Ectodermal cell (in vitro differentiated cells): Measurements from ENCODE around the gene SLC25A24.
"Not testable (repeated sequence)": the region's sequence is repeated elsewhere in the genome, so short reads cannot be mapped to it uniquely, and the experiment has no call there.

Experiments
- H3K27ac ChIP-seq: 2 replicates; pipeline ENCODE4 v1.7.0; 2013; ENCODE audit warnings: mild to moderate bottlenecking, low read depth, low read length; ENCODE audit not compliant: insufficient read depth, poor library complexity, severe bottlenecking
- H3K27me3 ChIP-seq: 2 replicates; pipeline ENCODE4 v1.7.0; 2013; ENCODE audit warnings: mild to moderate bottlenecking, low read length; ENCODE audit not compliant: insufficient read depth, control insufficient read depth, poor library complexity, severe bottlenecking
- H3K36me3 ChIP-seq: one replicate; pipeline ENCODE4 v1.7.0; 2013; ENCODE audit warnings: low read length; ENCODE audit not compliant: control insufficient read depth, insufficient read depth
- H3K4me1 ChIP-seq: one replicate; pipeline ENCODE4 v1.7.0; 2013; ENCODE audit warnings: low read length; ENCODE audit not compliant: control insufficient read depth, insufficient read depth
- H3K4me3 ChIP-seq: 2 replicates; pipeline ENCODE4 v1.7.0; 2013; ENCODE audit warnings: low read depth, low read length, control low read depth; ENCODE audit not compliant: insufficient read depth
- H3K9me3 ChIP-seq: 2 replicates; pipeline ENCODE4 v1.7.0; 2013; ENCODE audit warnings: mild to moderate bottlenecking, low read length, moderate library complexity; ENCODE audit not compliant: control insufficient read depth
- WGBS, 2 experiments: methylation state at CpG; one replicate each; pipeline ENCODE4 v1.1.7; 2013; ENCODE audit warnings: missing lambda C conversion rate in 2 of 2; 5-methylcytosine and 5-hydroxymethylcytosine counted together

The SLC25A24 gene

GRCh38 chr1:108140936-108141335, 59.2 kb downstream of the SLC25A24 start:
- Histone ChIP-seq H3K27ac (no peak overlapping the region), H3K4me1 (no peaks in the 10 kb centered on the region), H3K4me3 (no peak overlapping the region), H3K27me3 (no peaks in the 10 kb centered on the region), H3K36me3 (peaks cover 21% of the 10 kb centered on the region), H3K9me3 (no peaks in the 10 kb centered on the region)
- WGBS, 2 experiments, result 83 to 88% methylated on average over 1 of the region's 1 CpG

DNA sequence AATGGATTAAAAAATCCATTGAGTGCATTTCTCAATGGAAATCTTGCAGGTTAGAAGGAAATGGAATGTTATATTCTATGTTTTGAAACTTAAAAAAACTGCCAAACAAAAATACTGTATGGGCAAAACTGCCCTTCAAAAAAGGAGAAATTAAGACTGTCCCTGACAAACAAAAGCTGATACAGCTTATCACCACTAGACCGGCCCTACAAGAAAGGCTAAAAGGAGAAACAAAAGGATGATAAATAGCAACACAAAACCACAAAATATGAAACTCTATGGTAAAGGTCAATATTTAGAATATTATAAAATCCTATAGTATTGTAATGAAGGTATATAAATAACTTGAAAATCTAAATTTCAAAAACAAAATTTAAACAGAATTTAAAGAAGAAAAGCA, 60.0 kb downstream of the SLC25A24 start:
- no CpG with 5 or more reads among the region's 1 CpG for WGBS, 2 experiments
- peaks cover 21% of the 10 kb centered on the region for H3K36me3 ChIP-seq

GRCh38 chr1:108139555-108139954, 60.6 kb downstream of the SLC25A24 start:
- H3K27ac ChIP-seq, H3K4me3 ChIP-seq, H3K27me3 ChIP-seq, H3K9me3 ChIP-seq, H3K4me1 ChIP-seq: not testable (repeated sequence)
- peaks cover 21% of the 10 kb centered on the region for H3K36me3 ChIP-seq
- 89 to 94% methylated on average over 7 to 8 of the region's 8 CpGs for WGBS, 2 experiments

More for the DNA sequence above, 60.0 kb downstream of the SLC25A24 start:
- H3K4me1 ChIP-seq, result no peaks in the 10 kb centered on the region
- no peaks in the 10 kb centered on the region for H3K9me3 ChIP-seq
- no peak overlapping the region for H3K4me3 ChIP-seq
- H3K27me3 ChIP-seq, result no peaks in the 10 kb centered on the region
- H3K27ac ChIP-seq, result no peak overlapping the region

DNA sequence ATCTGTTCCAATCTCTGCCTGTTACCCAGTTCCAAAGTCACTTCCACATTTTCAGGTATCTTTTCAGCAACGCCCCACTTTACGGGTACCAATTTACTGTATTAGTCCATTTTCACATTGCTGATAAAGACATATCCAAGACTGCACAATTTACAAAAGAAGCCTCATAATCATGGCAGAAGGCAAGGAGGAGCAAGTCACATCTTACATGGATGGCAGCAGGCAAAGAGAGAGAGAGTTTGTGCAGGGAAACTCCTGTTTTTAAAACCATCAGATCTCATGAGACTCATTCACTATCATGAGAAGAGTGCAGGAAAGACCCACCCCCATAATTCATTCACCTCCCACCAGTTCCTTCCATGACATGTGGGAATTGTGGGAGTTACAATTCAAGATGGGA, 67.0 kb downstream of the SLC25A24 start:
- not testable (repeated sequence) for H3K27ac ChIP-seq, H3K4me1 ChIP-seq, H3K27me3 ChIP-seq, H3K9me3 ChIP-seq, H3K4me3 ChIP-seq
- 91 to 98% methylated on average over 2 of the region's 2 CpGs for WGBS, 2 experiments
- H3K36me3 ChIP-seq, result peaks cover 17% of the 10 kb centered on the region

DNA sequence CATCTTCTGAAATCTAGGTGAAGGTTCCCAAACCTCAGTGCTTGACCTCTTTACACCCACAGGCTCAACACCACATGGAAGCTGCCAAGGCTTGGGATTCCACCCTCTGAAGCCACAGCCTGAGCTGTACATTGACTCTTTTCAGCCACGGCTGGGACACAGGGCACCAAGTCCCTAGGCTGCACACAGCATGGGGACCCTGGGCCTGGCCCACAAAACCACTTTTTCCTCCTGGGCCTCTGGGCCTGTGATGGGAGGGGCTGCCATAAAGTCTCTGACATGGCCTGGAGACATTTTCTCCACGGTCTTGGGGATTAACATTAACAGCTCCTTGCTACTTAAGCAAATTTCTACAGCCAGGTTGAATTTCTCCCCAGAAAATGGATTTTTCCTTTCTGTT, 67.8 kb downstream of the SLC25A24 start:
- not testable (repeated sequence) for H3K9me3 ChIP-seq, H3K27ac ChIP-seq, H3K4me1 ChIP-seq, H3K27me3 ChIP-seq, H3K4me3 ChIP-seq
- H3K36me3 ChIP-seq, result peaks cover 17% of the 10 kb centered on the region
- 91 to 93% methylated on average over 2 of the region's 2 CpGs for WGBS, 2 experiments

GRCh38 chr1:108131281-108131680, 68.9 kb downstream of the SLC25A24 start:
- not testable (repeated sequence) for H3K4me1 ChIP-seq
- 95 to 100% methylated on average over 1 of the region's 1 CpG for WGBS, 2 experiments
- H3K36me3 ChIP-seq, result peaks cover 13% of the 10 kb centered on the region

GRCh38 chr1:108130794-108131193, 69.3 kb downstream of the SLC25A24 start:
- 82 to 84% methylated on average over 2 of the region's 2 CpGs for WGBS, 2 experiments
- H3K9me3 ChIP-seq, result peaks cover 2% of the 10 kb centered on the region

More at GRCh38 chr1:108131281-108131680, 68.9 kb downstream of the SLC25A24 start:
- not testable (repeated sequence) for H3K27ac ChIP-seq, H3K9me3 ChIP-seq, H3K4me3 ChIP-seq, H3K27me3 ChIP-seq

DNA sequence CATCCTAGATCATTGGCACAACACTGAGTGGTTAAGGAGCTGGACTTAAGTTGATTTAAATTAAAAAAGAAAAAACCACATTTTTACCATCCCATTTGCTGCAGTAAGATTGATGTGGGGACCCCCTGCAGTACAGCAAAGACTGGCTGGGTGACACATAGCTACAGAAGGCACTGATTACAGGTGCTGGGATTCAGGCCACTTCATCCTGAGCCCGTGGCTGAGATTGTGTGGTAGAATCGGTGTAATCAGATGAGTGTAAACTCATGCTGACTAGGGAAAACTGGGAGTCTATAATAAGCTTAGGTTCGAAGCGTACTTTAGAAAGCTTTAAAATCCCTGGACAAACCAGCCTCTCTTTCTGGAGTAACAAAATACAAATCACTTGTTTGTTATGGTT, 70.1 kb downstream of the SLC25A24 start:
- 86 to 96% methylated on average over 4 of the region's 4 CpGs for WGBS, 2 experiments
- Histone ChIP-seq H3K27ac (no peak overlapping the region), H3K4me1 (no peaks in the 10 kb centered on the region), H3K4me3 (no peak overlapping the region), H3K36me3 (peaks cover 12% of the 10 kb centered on the region), H3K27me3 (no peaks in the 10 kb centered on the region), H3K9me3 (peaks cover 2% of the 10 kb centered on the region)

More at GRCh38 chr1:108130794-108131193, 69.3 kb downstream of the SLC25A24 start:
- peaks cover 12% of the 10 kb centered on the region for H3K36me3 ChIP-seq
- H3K27me3 ChIP-seq, result no peaks in the 10 kb centered on the region
- H3K4me3 ChIP-seq, result no peak overlapping the region
- H3K4me1 ChIP-seq, result no peaks in the 10 kb centered on the region
- H3K27ac ChIP-seq, result no peak overlapping the region

- Histone ChIP-seq H3K4me1 (no peaks in the 10 kb centered on the region), H3K27ac (no peak overlapping the region), H3K9me3 (no peaks in the 10 kb centered on the region), H3K36me3 (no peaks in the 10 kb centered on the region), H3K27me3 (no peaks in the 10 kb centered on the region), H3K4me3 (no peak overlapping the region)
- WGBS, 2 experiments, result 13 to 26% methylated on average over 5 to 6 of the region's 7 CpGs
These were observed 74.6 kb downstream of the SLC25A24 start for GRCh38 chr1:108125312-108126138.

- Histone ChIP-seq H3K36me3 (no peaks in the 10 kb centered on the region), H3K27me3 (no peaks in the 10 kb centered on the region), H3K4me1 (no peaks in the 10 kb centered on the region), H3K9me3 (no peaks in the 10 kb centered on the region), H3K27ac (no peak overlapping the region), H3K4me3 (no peak overlapping the region)
- 66 to 71% methylated on average over 10 to 11 of the region's 12 CpGs for WGBS, 2 experiments
These were observed 75.4 kb downstream of the SLC25A24 start for GRCh38 chr1:108124622-108125311.
